Ishikawa (cell line): Measurements from ENCODE around the gene EML4.
A peak's percentile ranks its signal among the peaks of the same experiment; 100 is the strongest.

ENCODE experiments used
- CEBPB ChIP-seq: IDR thresholded peaks from 2 replicates; pipeline ENCODE4 v1.6.1; 2012
- CREB1 ChIP-seq: IDR thresholded peaks from 2 replicates; pipeline ENCODE4 v1.6.1; 2012; ENCODE audit warnings: low read depth
- EGR1 ChIP-seq: IDR thresholded peaks from 2 replicates; pipeline ENCODE4 v1.6.1; 2012
- EP300 ChIP-seq: IDR thresholded peaks from 2 replicates; pipeline ENCODE4 v1.6.1; 2012; ENCODE audit warnings: borderline replicate concordance
- FOXM1 ChIP-seq: IDR thresholded peaks from 2 replicates; pipeline ENCODE4 v1.6.1; 2012; ENCODE audit warnings: low read depth, borderline replicate concordance
- NFIC ChIP-seq: IDR thresholded peaks from 2 replicates; pipeline ENCODE4 v1.6.1; 2012
- RAD21 ChIP-seq: IDR thresholded peaks from 2 replicates; pipeline ENCODE4 v1.6.1; 2012; ENCODE audit warnings: low read depth
- TAF1 ChIP-seq: IDR thresholded peaks from 2 replicates; pipeline ENCODE4 v1.6.1; 2012; ENCODE audit warnings: low read depth, mild to moderate bottlenecking
- TCF12 ChIP-seq: IDR thresholded peaks from 2 replicates; pipeline ENCODE4 v1.6.1; 2012; ENCODE audit warnings: low read depth
- TEAD4 ChIP-seq: IDR thresholded peaks from 2 replicates; pipeline ENCODE4 v1.6.1; 2012
- YY1 ChIP-seq: IDR thresholded peaks from 2 replicates; pipeline ENCODE4 v1.6.1; 2012; ENCODE audit warnings: low read depth
- ZBTB7A ChIP-seq: IDR thresholded peaks from 2 replicates; pipeline ENCODE4 v1.6.1; 2012; ENCODE audit warnings: low read depth
- TF ChIP-seq, protein P1 (sequence below): IDR thresholded peaks from 2 replicates; pipeline ENCODE4 v1.6.1; 2012
- TF ChIP-seq, protein P2 (sequence below): IDR thresholded peaks from 2 replicates; pipeline ENCODE4 v1.6.1; 2012
- TF ChIP-seq, protein P3 (sequence below): IDR thresholded peaks from 2 replicates; pipeline ENCODE4 v1.6.1; 2012; ENCODE audit warnings: low read depth, mild to moderate bottlenecking

Gene EML4

DNA sequence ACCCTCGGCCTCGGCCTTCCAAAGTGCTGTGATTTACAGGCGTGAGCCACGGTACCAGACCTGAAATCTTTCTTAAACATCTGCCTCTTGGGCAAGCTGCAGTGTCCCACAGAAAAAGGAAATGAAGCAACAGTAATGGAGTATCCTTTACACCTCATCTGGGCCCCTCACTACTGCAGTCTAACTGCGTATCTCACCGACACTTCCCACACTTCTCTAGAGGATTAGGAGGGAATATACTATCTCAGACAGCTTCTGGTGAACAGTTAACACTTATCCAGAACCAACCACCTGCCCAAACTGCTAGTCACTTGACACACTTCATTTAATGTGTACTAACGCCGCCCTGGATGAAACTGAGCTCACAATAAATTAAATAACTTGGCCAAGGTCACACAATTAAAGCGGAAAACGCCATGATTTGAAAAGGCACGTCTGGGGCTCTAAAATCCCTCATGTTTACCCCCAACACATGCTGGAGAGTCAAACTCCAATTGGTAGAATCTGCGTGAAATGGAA, 190.9 kb downstream of the EML4 start:
- no peak for TF ChIP-seq FOXM1
- TF ChIP-seq ZBTB7A = no peak
- TF ChIP-seq TAF1 = no peak
- no peak for TF ChIP-seq EGR1
- TF ChIP-seq, protein P1, sequence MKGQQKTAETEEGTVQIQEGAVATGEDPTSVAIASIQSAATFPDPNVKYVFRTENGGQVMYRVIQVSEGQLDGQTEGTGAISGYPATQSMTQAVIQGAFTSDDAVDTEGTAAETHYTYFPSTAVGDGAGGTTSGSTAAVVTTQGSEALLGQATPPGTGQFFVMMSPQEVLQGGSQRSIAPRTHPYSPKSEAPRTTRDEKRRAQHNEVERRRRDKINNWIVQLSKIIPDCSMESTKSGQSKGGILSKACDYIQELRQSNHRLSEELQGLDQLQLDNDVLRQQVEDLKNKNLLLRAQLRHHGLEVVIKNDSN = no peak
- TF ChIP-seq CREB1 = no peak
- no peak for TF ChIP-seq CEBPB
- TF ChIP-seq, protein P2, sequence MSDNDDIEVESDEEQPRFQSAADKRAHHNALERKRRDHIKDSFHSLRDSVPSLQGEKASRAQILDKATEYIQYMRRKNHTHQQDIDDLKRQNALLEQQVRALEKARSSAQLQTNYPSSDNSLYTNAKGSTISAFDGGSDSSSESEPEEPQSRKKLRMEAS = no peak; the same call in 1 of the 2 replicates
- no peak for TF ChIP-seq RAD21
- TF ChIP-seq, protein P3, sequence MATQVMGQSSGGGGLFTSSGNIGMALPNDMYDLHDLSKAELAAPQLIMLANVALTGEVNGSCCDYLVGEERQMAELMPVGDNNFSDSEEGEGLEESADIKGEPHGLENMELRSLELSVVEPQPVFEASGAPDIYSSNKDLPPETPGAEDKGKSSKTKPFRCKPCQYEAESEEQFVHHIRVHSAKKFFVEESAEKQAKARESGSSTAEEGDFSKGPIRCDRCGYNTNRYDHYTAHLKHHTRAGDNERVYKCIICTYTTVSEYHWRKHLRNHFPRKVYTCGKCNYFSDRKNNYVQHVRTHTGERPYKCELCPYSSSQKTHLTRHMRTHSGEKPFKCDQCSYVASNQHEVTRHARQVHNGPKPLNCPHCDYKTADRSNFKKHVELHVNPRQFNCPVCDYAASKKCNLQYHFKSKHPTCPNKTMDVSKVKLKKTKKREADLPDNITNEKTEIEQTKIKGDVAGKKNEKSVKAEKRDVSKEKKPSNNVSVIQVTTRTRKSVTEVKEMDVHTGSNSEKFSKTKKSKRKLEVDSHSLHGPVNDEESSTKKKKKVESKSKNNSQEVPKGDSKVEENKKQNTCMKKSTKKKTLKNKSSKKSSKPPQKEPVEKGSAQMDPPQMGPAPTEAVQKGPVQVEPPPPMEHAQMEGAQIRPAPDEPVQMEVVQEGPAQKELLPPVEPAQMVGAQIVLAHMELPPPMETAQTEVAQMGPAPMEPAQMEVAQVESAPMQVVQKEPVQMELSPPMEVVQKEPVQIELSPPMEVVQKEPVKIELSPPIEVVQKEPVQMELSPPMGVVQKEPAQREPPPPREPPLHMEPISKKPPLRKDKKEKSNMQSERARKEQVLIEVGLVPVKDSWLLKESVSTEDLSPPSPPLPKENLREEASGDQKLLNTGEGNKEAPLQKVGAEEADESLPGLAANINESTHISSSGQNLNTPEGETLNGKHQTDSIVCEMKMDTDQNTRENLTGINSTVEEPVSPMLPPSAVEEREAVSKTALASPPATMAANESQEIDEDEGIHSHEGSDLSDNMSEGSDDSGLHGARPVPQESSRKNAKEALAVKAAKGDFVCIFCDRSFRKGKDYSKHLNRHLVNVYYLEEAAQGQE = no peak
- TF ChIP-seq TEAD4 = no peak
- TF ChIP-seq NFIC = no peak
- no peak for TF ChIP-seq TCF12
- TF ChIP-seq EP300 = no peak

DNA sequence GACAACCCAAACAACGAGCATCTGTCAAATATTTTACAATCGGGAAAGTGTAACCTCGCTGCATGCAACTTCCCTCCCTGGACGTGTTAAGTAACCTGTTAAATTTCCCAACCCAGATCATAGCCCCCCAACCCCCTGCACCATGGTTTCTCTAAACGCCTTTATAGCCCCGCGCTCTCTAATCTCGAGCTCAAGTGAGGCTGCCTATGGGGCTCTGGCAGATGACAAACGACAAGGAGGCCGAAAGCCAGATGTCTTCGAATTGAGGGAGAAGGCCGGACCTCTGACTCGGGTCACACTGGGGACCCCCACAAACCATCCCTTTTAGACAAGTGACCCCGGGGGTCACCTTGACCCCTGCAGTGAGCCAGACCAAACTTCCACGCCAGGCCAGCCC, 191.3 kb downstream of the EML4 start:
- TF ChIP-seq, protein P3 = no peak
- TF ChIP-seq CEBPB (no peak), EGR1 (no peak)

DNA sequence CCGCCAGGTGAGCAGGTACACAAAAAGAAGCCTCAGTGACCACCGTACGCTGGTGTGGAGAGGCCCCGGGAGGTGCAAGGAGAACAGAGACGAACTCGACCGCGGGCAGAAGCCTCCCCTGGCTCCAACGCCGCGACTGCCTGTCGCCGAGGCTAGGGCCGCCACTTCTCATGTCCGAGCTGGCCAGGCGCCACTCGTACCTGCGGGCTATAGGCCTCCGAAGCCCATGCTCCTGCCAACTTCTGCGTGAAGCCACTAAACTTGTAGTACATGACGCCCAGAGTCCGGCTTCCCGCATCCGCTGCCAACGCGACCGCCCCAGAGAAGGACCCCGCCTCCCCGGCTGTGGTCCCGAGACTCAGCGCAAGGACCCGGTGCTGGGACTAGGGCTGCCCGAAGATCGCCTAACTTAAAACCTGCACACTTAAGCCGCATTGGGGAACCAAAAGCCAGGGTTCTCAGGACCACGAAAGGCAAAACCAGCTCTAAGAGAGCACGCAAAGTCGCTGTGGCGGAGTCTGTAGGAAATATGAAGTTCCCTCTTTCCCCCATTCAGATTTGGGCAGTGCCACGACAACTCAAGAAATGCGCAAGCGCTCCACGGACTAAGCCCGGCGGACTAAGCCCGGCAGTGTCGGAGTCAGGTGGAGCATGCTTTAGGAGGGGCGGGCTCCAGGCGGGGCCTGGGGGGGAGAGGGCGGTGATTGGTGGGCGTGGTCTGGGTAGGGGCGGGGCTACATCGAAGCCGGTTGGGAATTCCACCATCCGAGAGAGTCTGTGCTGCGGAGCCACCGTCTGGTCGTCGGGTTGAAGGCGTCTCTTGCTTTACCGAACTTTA, 192.0 kb downstream of the EML4 start, which contains the start of gene COX7A2L:
TSS of gene COX7A2L (minus strand) at position 328 of the 838 bp plus-strand sequence. CDS start at position 272, 56 bp downstream.
- no peak; the same call in 1 of the 2 replicates for TF ChIP-seq CREB1
- TF ChIP-seq EGR1 = no peak
- no peak for TF ChIP-seq EP300
- TF ChIP-seq, protein P1 = peak; percentile 79
- TF ChIP-seq ZBTB7A = no peak
- no peak for TF ChIP-seq FOXM1
- 0 out of 2 replicates have a peak, but pooled peaks have one; percentile 34 for TF ChIP-seq TEAD4
- peak; percentile 17; the same call in 1 of the 2 replicates for TF ChIP-seq NFIC
- TF ChIP-seq, protein P2 = peak; percentile 63
- peak; percentile 58 for TF ChIP-seq TAF1
- peak; percentile 59 for TF ChIP-seq RAD21
- no peak for TF ChIP-seq YY1
- TF ChIP-seq, protein P3 = no peak
- TF ChIP-seq CEBPB = no peak
- peak; percentile 40; the same call in 1 of the 2 replicates for TF ChIP-seq TCF12

DNA sequence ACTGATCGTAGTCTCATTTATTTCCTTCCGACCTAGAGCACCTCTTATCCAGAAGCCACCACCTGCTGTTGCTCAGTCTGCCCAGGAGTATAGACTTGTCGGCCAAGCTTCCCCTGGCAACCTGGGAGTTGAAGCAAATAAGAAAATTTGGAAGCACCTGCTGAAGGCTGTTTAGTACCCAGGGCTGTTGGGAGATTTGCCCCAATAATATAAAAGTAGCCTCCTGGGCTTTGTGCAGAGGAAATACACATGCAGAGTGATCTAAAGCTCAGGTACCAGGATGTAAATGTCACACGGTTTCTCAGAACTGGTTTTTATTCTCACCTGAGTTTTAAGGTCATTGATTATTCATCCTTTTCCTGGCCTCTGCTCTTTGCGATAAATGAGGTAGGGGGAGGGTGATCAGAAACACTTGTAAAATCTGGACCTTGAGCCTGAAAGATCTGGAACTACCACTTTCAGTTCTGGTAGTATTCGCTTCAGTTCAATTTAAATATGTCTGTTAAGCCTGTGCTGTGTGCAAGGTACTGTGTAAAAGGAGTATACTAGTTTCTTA, 192.7 kb downstream of the EML4 start:
- 0 out of 2 replicates have a peak, but pooled peaks have one; percentile 13 for TF ChIP-seq CREB1
- TF ChIP-seq, protein P2 = no peak
